ENCODE results near the gene TCF7L1.

The TCF7L1 gene

DNA sequence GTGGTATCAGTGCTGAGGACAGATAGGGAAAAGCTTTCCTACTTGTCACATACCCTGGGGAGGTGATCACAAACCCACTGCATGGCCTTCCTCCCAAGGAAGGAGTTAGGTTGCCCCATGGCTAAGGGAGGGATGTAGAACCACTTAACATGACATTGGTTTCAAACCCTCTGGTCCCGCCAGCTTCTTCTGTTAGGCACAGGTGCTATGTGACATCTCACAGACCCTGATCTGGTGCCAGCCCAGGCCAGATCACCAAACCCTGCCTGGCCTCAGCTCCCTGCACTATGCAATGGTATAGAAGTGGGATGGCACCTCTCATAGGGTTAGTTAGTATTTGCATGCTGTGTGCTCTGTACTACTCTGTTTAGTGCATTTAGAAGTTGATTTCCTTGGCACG is 58.0 kb downstream of the TCF7L1 start:
- no peak overlapping the region for H3K4me3 ChIP-seq (ENCODE audit: low read depth, low read length)
- TF ChIP-seq MYC (IDR thresholded peaks at IDR 0.05; ENCODE audit: low read depth, low read length) (no peak), POLR2A (IDR thresholded peaks at IDR 0.05; ENCODE audit: extremely low read depth, insufficient read length) (no peak)
- TF ChIP-seq, protein P1, sequence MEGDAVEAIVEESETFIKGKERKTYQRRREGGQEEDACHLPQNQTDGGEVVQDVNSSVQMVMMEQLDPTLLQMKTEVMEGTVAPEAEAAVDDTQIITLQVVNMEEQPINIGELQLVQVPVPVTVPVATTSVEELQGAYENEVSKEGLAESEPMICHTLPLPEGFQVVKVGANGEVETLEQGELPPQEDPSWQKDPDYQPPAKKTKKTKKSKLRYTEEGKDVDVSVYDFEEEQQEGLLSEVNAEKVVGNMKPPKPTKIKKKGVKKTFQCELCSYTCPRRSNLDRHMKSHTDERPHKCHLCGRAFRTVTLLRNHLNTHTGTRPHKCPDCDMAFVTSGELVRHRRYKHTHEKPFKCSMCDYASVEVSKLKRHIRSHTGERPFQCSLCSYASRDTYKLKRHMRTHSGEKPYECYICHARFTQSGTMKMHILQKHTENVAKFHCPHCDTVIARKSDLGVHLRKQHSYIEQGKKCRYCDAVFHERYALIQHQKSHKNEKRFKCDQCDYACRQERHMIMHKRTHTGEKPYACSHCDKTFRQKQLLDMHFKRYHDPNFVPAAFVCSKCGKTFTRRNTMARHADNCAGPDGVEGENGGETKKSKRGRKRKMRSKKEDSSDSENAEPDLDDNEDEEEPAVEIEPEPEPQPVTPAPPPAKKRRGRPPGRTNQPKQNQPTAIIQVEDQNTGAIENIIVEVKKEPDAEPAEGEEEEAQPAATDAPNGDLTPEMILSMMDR (IDR thresholded peaks at IDR 0.05; ENCODE audit: low read depth, low read length): no peak
- TF ChIP-seq, protein P2, sequence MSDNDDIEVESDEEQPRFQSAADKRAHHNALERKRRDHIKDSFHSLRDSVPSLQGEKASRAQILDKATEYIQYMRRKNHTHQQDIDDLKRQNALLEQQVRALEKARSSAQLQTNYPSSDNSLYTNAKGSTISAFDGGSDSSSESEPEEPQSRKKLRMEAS (IDR thresholded peaks at IDR 0.05; ENCODE audit: low read depth, low read length): no peak
- DNase-seq (ENCODE audit: low read depth): no peak

DNA sequence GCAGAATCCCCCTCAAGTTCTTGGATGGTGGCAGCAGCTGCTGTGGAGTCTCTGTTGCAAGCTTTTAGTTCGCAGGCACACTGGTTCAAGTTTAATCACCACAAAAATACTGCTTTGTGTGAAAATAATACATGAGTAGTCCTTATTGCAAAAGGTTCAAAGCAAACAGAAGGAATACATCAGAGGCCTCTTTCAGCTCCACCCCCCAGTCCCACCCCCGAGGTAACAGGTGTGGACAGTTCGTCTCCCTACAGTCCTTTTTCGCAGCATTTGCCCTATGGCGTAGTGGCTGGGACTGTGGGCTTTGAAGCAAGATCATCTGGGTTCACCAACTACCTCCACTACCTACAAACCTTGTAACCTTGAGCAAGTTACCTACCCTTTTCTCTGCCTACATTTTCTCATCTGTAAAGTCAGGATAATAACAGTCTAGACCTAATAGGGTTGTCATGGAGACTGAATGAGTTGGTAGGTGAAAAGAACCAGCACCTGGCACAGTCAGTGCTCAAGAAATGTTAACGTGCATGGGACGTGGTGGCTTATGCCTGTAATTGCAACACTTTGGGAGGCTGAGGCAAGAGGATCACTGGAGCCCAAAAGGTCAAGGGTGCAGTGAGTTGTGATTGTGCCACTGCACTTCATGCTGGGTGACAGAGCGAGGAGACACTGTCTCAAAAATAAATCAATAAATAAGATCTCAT is 61.7 kb downstream of the TCF7L1 start:
- TF ChIP-seq, protein P1 (IDR thresholded peaks at IDR 0.05; ENCODE audit: low read depth, low read length): no peak
- TF ChIP-seq, protein P2 (IDR thresholded peaks at IDR 0.05; ENCODE audit: low read depth, low read length): no peak
- TF ChIP-seq POLR2A (IDR thresholded peaks at IDR 0.05; ENCODE audit: extremely low read depth, insufficient read length) (no peak), MYC (IDR thresholded peaks at IDR 0.05; ENCODE audit: low read depth, low read length) (no peak)
- H3K4me3 ChIP-seq (ENCODE audit: low read depth, low read length): no peak overlapping the region
- DNase-seq (ENCODE audit: low read depth): no peak

DNA sequence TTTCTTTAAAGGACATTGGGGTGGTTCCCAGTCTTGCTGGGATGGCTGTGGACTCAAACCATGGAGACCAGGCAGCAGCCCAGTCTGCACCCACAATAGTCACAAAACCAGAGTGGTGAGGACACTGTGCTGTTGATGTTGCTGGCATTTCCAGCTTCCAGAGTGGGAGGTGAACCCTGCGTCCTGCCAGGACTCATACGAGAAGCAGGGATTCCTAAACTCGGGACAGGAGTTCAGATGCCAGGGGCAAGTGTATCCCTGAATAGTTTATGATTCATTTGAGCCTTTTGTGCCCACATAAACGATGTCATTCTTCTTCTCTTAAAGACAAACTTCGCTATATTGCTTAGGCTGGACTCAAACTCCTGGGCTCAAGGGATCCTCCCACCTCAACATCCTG is 62.8 kb downstream of the TCF7L1 start:
- H3K4me3 ChIP-seq (ENCODE audit: low read depth, low read length): no peak overlapping the region

DNA sequence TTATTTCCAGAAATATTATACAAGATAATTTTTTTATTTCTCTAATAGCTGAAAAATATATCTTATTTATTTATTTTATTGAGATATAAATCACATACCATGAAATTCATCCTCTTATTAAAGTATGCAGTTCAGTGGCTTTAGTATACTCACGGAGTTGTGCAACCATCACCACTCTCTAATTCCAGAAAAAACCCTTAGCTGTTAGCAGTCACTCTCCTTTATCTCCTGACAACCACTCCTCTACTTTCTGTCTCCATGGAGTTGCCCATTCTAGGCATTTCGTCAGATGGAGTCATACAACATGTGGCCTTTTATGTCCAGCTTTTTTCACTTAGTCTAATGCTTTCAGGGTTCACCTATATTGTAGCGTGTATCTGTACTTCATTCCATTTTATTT is 66.5 kb downstream of the TCF7L1 start:
- no peak for TF ChIP-seq POLR2A (IDR thresholded peaks at IDR 0.05; ENCODE audit: extremely low read depth, insufficient read length)
- TF ChIP-seq, protein P1 (IDR thresholded peaks at IDR 0.05; ENCODE audit: low read depth, low read length): no peak
- no peak for TF ChIP-seq MYC (IDR thresholded peaks at IDR 0.05; ENCODE audit: low read depth, low read length)
- TF ChIP-seq, protein P2 (IDR thresholded peaks at IDR 0.05; ENCODE audit: low read depth, low read length): no peak
- no peak overlapping the region for H3K4me3 ChIP-seq (ENCODE audit: low read depth, low read length)
- DNase-seq (ENCODE audit: low read depth): no peak

More for the DNA sequence above, 62.8 kb downstream of the TCF7L1 start:
- no peak for DNase-seq (ENCODE audit: low read depth)
- TF ChIP-seq POLR2A (IDR thresholded peaks at IDR 0.05; ENCODE audit: extremely low read depth, insufficient read length) (no peak), MYC (IDR thresholded peaks at IDR 0.05; ENCODE audit: low read depth, low read length) (no peak)
- TF ChIP-seq, protein P1 (IDR thresholded peaks at IDR 0.05; ENCODE audit: low read depth, low read length): no peak
- TF ChIP-seq, protein P2 (IDR thresholded peaks at IDR 0.05; ENCODE audit: low read depth, low read length): no peak

DNA sequence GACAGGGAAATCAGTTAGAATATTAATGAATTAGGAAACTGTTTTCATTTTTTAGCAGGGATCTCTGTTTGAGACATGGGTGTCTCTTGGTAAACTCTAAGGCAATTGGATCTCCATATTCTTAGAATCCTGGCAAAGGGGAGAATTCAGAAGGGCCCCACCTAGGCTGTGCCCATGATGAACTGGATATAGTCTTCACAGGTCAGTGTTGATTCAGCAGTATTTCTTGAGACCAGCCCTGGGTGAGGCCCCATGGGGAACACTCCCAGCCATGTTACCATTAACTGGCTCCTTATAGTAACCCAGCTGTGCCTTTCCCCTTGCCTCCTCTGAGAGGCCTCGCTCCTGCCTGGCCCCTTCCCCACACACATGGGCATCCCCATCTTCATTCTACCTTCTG is 76.7 kb downstream of the TCF7L1 start:
- TF ChIP-seq POLR2A (IDR thresholded peaks at IDR 0.05; ENCODE audit: extremely low read depth, insufficient read length) (no peak), MYC (IDR thresholded peaks at IDR 0.05; ENCODE audit: low read depth, low read length) (no peak)
- TF ChIP-seq, protein P1 (IDR thresholded peaks at IDR 0.05; ENCODE audit: low read depth, low read length): no peak
- TF ChIP-seq, protein P2 (IDR thresholded peaks at IDR 0.05; ENCODE audit: low read depth, low read length): no peak
- no peak overlapping the region for H3K4me3 ChIP-seq (ENCODE audit: low read depth, low read length)

More for the DNA sequence above, 76.7 kb downstream of the TCF7L1 start:
- DNase-seq (ENCODE audit: low read depth): no peak

Data from NB4 (cell line).